K562 (cell line): ENCODE measurements around the gene TBL1XR1. TPM values are rescaled to one million over a fixed set of nuclear protein-coding genes. Genes with fewer than 3 reads are reported as not detected.

Experiments used
- CBFA2T3 ChIP-seq: fragments of 450-650 bp; IDR thresholded peaks from 2 replicates; pipeline ENCODE4 v1.6.1; 2017
- CHD1 ChIP-seq: fragments of 200-600 bp; sonication (generic); IDR thresholded peaks from one replicate; pipeline ENCODE4 v1.6.1; 2012; ENCODE audit warnings: mild to moderate bottlenecking, moderate library complexity, low read length, inconsistent platforms
- DEAF1 ChIP-seq: fragments of 450-650 bp; formaldehyde crosslinking; IDR thresholded peaks from 2 replicates; pipeline ENCODE4 v1.4.0; 2020; ENCODE audit warnings: mild to moderate bottlenecking, moderate library complexity
- DPF2 ChIP-seq: fragments of 450-650 bp; IDR thresholded peaks from 2 replicates; pipeline ENCODE4 v1.6.1; 2016
- HDAC1 ChIP-seq, 2 experiments: fragments of 450-650 bp; IDR thresholded peaks; 2 replicates each; pipeline ENCODE4 v1.6.1; 2016 to 2017; ENCODE audit warnings: inconsistent platforms in 1 of 2, mild to moderate bottlenecking in 1 of 2, moderate library complexity in 1 of 2
- KDM1A ChIP-seq, 2 experiments: fragments of 450-650 bp; IDR thresholded peaks; 2 replicates each; pipeline ENCODE4 v1.6.1; 2016; ENCODE audit warnings: mild to moderate bottlenecking in 2 of 2
- NCOA1 ChIP-seq: fragments of 450-650 bp; IDR thresholded peaks from 2 replicates; pipeline ENCODE4 v1.6.1; 2016; ENCODE audit warnings: low read depth
- RCOR1 ChIP-seq, 2 experiments: IDR thresholded peaks; 2 replicates each; pipeline ENCODE4 v1.6.1; 2012; ENCODE audit warnings: low read depth in 2 of 2, low read length in 2 of 2, borderline replicate concordance in 1 of 2, improper control_type of control experiment in 1 of 2
- RHOXF2B ChIP-seq: fragments of 250-450 bp; sonication (Bioruptor Pico); conservative IDR thresholded peaks from 2 replicates; pipeline ENCODE4 v1.5.1; 2021
- RNF219 ChIP-seq: fragments of 250-450 bp; sonication (Bioruptor Pico); IDR thresholded peaks from 2 replicates; pipeline ENCODE4 v1.5.0; 2022; ENCODE audit warnings: mild to moderate bottlenecking
- SIRT6 ChIP-seq: IDR thresholded peaks from one replicate; pipeline ENCODE4 v1.6.1; 2012; ENCODE audit warnings: low read depth, mild to moderate bottlenecking, control low read depth, inconsistent platforms, low read length, moderate library complexity
- ZNF12 ChIP-seq: sonication (generic); formaldehyde crosslinking; IDR thresholded peaks from 2 replicates; pipeline ENCODE4 v1.4.0; 2020; ENCODE audit warnings: mild to moderate bottlenecking, missing genetic modification reagents
- ZNF318 ChIP-seq, 2 experiments: fragments of 450-650 bp; IDR thresholded peaks; 2 replicates each; pipeline ENCODE4 v1.6.1; 2016; ENCODE audit warnings: mild to moderate bottlenecking in 2 of 2, borderline replicate concordance in 1 of 2, low read depth in 1 of 2, moderate library complexity in 1 of 2
- polyA plus RNA-seq, 8 experiments: library from polyadenylated mRNA; depleted of rRNA in 4 of 8; stranded (reverse) in 5 of 8; unstranded in 3 of 8; fragments of >200 nt; fragmentation: Nextera tagmentation in 2 of 8; fragmentation: Illumina TruSeq in 1 of 8; extraction: Ambion mirVana in 2 of 8; extraction: Trizol in 1 of 8; gene quantifications; 2 replicates each; pipeline versions ENCODE4 v1.2.1 to v1.2.3, GENCODE V29; 2011 to 2014; ENCODE audit warnings: inconsistent platforms in 1 of 8, missing spikeins in 1 of 8
- total RNA-seq, 7 experiments: library from RNA; depleted of rRNA in 6 of 7; stranded (reverse); fragments of >200 nt in 6 of 7; fragmentation: Illumina TruSeq in 2 of 7; extraction: Trizol in 2 of 7; gene quantifications; 2 replicates each; pipeline versions ENCODE4 v1.2.1 to v1.2.3, GENCODE V29; 2011 to 2021; ENCODE audit warnings: low replicate concordance in 1 of 7
- TF ChIP-seq, protein P1 (sequence below): fragments of 250-450 bp; sonication (Bioruptor Pico); IDR thresholded peaks from 2 replicates; pipeline ENCODE4 v1.5.0; 2021

TBL1XR1 gene
- total and polyA plus RNA-seq, 9 of the 15 experiments (the other 6 are each of a cell fraction or from before 2014, with no cell fraction given) = 19.6 to 171 (median 83.3) TPM

DNA sequence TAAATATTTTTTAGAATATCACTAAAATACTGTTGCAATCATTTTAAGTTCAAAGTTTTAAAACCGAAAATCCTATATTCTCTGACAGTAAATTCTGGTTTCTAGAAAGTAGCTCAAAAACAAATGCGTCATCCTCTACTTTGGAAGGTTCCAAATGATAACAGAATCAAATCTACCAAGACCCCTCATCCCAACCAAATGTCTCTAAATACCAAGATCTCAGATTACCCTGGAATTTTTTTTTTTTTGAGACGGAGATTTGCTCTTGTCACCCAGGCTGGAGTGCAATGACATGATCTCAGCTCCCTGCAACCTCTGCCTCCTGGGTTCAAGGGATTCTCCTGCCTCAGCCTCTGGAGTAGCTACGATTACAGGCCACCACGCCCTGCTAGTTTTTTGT is 16.8 kb downstream of the TBL1XR1 start (continued):
- no peak for TF ChIP-seq DEAF1 (CRISPR knock-in tag)
- TF ChIP-seq RHOXF2B = no peak
- TF ChIP-seq SIRT6 = no peak
- no peak; the same call in 1 of the 2 replicates for TF ChIP-seq DPF2
- TF ChIP-seq ZNF12 = no peak
- no peak for TF ChIP-seq CHD1
- TF ChIP-seq RCOR1 (IDR thresholded peaks at IDR 0.05; ENCODE audit: borderline replicate concordance in 1 of 2, low read depth in 2 of 2, low read length in 2 of 2) = 0 out of 4 replicates have a peak, but pooled peaks of 1 of the 2 experiments have one; percentile 16
- TF ChIP-seq KDM1A (IDR thresholded peaks at IDR 0.05) = peak; percentile 71 to 73; a peak in 3 of 4 replicates
- TF ChIP-seq, protein P1, sequence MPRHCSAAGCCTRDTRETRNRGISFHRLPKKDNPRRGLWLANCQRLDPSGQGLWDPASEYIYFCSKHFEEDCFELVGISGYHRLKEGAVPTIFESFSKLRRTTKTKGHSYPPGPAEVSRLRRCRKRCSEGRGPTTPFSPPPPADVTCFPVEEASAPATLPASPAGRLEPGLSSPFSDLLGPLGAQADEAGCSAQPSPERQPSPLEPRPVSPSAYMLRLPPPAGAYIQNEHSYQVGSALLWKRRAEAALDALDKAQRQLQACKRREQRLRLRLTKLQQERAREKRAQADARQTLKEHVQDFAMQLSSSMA (CRISPR knock-in tag) = no peak
- TF ChIP-seq NCOA1 = no peak
- TF ChIP-seq RNF219 (CRISPR knock-in tag) = no peak
- peak in 1 of 2 experiments; percentile 16; a peak in 1 of 4 replicates for TF ChIP-seq HDAC1 (IDR thresholded peaks at IDR 0.05)
- peak; percentile 56 for TF ChIP-seq CBFA2T3
- no peak for TF ChIP-seq ZNF318 (IDR thresholded peaks at IDR 0.05; ENCODE audit: borderline replicate concordance in 1 of 2, low read depth in 1 of 2)
